Thyroid gland (tissue), 4 donors: Measurements from ENCODE around the gene DEFB126.

Experiments
- POLR2A ChIP-seq, 2 donors: fragments of 450-650 bp; IDR thresholded peaks; one replicate each; pipeline ENCODE4 v1.6.1; 2017; ENCODE audit warnings: antibody characterized with exemption in 2 of 2, mild to moderate bottlenecking in 2 of 2, moderate library complexity in 1 of 2
- TF ChIP-seq, protein P1 (sequence below), 6 experiments: fragments of 200-600 bp in 3 of 6; fragments of 450-650 bp in 3 of 6; sonication (generic) in 3 of 6; IDR thresholded peaks; one replicate each; pipeline ENCODE4 v1.5.1; 2016 to 2019; ENCODE audit warnings: antibody characterized with exemption in 6 of 6, mild to moderate bottlenecking in 2 of 6, inconsistent platforms in 1 of 6, moderate library complexity in 1 of 6

DNA sequence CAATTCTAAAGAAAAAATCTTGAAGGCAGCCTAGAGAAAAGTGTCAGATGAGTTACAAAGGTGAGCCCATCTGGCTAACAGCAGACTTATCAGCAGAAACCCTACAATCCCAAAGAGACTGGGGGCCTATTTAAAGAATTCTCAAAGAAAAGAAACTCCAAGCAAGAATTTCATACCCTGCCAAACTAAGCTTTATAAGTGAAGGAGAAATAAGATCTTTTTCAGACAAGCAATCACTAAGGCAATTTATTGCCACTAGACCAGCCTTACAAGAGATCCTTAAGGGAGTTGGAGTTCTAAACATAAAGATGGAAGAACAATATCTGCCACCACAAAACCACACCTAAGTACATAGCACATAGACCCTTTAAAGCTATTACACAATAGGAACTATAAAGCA, 24.9 kb upstream of the DEFB126 start:
- TF ChIP-seq, protein P1, sequence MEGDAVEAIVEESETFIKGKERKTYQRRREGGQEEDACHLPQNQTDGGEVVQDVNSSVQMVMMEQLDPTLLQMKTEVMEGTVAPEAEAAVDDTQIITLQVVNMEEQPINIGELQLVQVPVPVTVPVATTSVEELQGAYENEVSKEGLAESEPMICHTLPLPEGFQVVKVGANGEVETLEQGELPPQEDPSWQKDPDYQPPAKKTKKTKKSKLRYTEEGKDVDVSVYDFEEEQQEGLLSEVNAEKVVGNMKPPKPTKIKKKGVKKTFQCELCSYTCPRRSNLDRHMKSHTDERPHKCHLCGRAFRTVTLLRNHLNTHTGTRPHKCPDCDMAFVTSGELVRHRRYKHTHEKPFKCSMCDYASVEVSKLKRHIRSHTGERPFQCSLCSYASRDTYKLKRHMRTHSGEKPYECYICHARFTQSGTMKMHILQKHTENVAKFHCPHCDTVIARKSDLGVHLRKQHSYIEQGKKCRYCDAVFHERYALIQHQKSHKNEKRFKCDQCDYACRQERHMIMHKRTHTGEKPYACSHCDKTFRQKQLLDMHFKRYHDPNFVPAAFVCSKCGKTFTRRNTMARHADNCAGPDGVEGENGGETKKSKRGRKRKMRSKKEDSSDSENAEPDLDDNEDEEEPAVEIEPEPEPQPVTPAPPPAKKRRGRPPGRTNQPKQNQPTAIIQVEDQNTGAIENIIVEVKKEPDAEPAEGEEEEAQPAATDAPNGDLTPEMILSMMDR (IDR thresholded peaks at IDR 0.05), result no peak
- no peak for TF ChIP-seq POLR2A (IDR thresholded peaks at IDR 0.05)
